Stimulated activated CD4-positive, alpha-beta T cell treated with anti-CD3 and anti-CD28 coated beads, Interleukin-4, amount 100 ng/mL, for 24 hours (primary cell): ENCODE data around the gene PPM1H.

Source experiments
- DNase-seq: peaks from one replicate; pipeline ENCODE4 v3.0.0-alpha.2; 2020

PPM1H gene

GRCh38 chr12:62865937-62866336, 69.0 kb downstream of the PPM1H start:
- no peak for DNase-seq

DNA sequence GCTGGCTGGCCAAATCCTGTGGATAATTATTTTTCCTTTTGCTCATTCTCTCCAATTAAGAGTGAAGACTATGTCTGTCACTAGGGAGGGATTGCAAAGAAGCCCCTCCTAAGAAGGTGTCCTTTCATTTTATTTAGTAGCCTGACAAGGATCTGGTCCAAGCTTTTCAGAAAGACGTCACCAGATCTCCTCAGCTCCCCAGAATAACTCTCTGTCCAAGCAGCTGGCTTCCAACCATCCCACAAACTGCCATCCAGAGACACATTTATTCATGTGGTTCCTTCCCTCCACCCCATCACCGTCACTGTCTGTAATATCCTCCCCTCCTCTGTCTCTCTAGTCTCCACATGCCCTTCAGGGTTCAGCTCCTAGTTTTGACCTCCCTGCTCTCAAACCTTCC, 69.9 kb downstream of the PPM1H start:
- no peak for DNase-seq

DNA sequence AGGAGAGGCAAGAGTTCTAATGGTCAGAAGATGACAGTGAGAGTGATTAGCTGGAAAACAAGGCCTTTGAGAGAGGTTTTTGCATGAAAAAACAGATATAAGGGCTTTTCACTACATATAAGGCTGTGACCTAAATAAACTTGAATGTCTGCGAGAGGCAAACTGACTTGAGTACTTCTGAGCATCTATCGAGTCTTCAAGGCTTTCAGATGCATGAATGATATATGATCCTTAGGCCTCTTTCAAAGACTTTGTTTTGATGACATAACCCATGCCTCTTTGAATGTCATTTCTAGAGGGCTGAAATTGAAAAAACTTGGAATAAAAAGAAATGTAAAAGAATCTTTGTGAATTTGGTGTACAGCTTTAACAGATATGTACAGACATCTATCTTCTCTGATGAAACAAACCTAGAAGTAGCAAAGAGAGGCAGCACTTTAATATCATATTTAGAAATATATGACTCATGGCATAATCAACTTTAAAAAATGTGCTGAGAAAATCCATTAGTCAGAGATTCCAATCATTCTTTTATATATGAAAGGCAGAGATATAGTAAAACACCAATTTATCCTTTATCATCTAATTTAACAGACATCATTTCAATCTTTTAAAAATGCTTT, 72.6 kb downstream of the PPM1H start:
- DNase-seq, result no peak

GRCh38 chr12:62861586-62861985, 73.4 kb downstream of the PPM1H start:
- no peak for DNase-seq

GRCh38 chr12:62860501-62861411, 74.2 kb downstream of the PPM1H start:
- DNase-seq, result no peak

DNA sequence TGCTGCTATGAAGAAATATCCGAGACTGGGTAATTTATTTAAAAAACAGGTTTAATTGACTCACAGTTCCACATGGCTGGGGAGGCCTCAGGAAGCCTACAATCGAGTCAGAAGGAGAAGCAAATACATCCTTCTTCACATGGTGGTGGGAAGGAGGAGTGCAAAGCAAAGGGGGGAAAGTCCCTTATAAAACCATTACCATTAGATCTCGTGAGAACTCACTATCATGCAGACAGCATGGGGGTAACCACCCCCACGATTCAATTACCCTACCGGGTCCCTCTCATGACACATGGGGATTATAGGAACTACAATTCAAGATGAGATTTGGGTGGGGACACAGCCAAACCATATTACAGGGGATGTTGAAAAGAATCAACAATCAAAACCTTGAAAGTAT, 74.9 kb downstream of the PPM1H start:
- no peak for DNase-seq

GRCh38 chr12:62859321-62859737, 75.6 kb downstream of the PPM1H start:
- DNase-seq, result no peak

DNA sequence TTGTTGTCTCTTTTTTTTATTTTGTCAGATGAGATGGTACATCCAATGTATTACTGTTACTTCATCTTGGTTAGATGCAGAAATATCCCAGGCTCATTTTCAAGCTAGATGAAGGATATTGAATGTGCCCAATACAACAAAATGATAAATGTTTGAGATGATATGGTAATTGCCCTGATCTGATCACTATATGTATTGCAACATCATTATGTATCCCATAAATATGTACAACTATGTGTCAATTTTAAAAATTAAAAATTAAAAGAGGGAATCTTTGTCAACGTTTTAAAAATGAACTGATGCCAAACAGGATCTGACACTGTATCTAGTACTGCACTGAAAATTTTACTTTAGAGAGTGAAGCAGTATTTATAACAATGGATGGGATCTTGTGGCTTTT, 78.5 kb downstream of the PPM1H start:
- DNase-seq, result no peak

DNA sequence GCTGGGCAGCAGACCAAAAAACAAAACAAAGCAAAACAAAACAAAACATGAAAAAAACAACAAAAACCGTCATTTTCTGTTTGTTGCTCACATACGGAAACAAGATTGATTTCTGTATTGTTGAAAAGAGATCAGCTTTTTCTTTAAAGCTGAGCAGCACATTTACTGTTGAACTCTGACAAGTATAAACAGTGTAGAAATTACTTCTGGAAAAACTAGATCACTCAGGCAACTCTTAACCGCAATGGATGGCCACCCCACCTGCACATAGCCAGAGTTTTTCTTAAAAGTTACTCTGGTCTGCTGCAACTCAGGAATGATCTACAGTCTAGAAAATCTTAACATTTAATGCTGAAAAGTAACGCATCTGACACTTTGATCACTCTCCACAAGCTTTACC, 80.9 kb downstream of the PPM1H start:
- no peak for DNase-seq

DNA sequence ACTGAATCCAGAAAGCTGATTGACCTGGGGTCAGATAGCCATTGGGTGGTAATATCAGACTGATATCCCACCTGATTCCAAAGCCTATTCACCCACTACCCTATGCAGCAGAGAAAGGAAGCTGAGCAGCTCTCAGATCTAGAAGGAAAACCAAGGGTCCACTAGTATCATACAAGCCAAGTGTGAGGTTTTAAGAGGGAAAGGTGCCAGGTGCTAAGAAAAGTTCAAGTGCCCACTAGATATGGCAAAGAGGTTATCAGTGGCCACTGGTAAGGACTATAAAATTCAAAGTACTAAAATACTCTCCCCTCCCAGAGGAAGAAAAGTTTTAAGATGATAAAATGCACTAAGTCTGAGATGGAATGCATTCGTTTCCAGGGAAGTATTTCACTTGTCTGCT, 85.6 kb downstream of the PPM1H start:
- DNase-seq, result no peak

GRCh38 chr12:62848418-62848817, 86.5 kb downstream of the PPM1H start:
- peak; percentile 7 for DNase-seq

DNA sequence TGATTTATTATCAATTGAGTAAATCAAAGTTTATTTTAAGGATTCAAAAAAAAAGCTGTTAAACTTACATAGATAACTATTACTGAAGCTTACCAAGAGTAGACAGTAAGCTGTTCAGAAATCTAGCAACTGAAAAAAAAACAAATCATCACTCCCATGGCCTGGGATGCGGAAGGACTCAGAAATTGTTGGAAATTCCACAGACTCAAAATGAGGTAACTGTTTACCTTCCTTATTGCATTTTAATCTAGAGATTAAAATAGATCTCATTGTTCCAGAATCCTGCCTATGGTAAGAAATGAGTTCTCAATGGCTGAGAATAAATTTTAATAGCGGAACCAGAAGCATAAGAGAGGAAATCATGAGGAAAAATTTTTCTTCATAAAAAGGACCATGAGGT, 87.2 kb downstream of the PPM1H start:
- DNase-seq, result no peak

GRCh38 chr12:62846491-62846890, 88.5 kb downstream of the PPM1H start:
- no peak for DNase-seq

DNA sequence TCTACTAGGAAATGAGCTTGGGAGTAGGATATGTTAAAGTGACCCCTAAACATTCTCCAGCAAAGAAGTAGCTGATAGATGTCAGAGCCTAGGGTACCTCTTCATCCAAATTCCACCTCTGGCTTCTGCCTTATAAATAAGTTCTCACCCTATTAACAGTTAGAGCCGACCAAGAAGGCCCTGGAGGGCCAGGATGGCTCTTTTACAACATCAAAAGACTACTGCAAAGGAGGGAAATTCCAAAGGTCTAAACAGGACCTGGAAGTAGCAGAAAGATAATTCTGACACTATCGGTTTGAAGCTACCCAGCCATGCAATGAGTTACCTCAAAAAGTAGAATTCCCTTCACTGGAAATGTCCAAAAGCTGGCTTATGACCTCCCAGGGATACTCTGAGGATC, 90.0 kb downstream of the PPM1H start:
- no peak for DNase-seq

DNA sequence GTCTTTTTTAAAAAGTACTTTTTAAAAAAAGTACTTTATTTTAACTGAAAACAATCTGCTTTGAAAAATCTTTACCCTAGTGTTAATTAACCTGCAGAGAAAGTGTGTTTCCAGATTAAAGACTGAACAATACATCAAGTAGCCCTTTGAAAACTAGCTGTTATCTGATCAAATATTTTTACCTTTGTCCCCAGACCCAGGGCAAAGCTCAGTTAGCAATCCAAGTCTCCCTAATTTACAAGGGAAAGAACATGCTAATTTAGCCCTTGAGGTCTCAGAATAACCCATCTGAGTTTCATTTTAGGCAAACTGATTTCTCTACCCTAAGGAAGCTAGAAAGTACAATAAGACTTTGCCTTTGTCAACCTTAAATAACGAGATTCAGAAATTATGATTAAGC, 91.2 kb downstream of the PPM1H start:
- DNase-seq, result no peak

GRCh38 chr12:62841846-62842245, 93.1 kb downstream of the PPM1H start:
- no peak for DNase-seq

- no peak for DNase-seq
Measured at GRCh38 chr12:62840806-62841205, 94.1 kb downstream of the PPM1H start.

GRCh38 chr12:62839869-62840660, 94.9 kb downstream of the PPM1H start:
- DNase-seq, result no peak

DNA sequence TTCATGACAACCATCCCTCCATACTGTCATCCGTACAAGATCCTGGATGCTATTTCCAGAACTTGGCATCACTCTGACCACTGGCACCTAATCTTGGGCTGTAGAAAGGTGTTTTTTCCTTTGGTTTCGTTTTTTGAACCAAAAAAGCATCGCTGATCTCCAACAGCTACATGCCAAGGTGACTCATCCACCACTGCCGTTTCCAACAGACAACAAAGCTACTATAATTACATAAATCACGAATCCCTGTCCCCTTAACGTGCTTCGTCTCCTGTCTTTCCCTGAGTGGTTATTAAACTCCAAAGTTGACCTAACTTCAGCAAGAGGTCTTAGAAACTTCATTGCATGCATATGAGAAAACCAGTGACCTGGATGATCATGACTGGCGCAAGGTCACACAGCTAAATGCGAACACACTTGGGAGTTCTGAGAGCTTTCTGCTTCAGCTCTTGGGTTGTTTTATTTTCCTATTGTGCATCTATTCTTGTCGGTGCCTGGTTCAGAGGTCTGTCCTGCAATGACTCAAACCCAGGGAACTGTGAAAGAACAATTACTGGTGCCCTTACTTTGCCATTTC, 99.9 kb downstream of the PPM1H start:
- DNase-seq, result no peak

DNA sequence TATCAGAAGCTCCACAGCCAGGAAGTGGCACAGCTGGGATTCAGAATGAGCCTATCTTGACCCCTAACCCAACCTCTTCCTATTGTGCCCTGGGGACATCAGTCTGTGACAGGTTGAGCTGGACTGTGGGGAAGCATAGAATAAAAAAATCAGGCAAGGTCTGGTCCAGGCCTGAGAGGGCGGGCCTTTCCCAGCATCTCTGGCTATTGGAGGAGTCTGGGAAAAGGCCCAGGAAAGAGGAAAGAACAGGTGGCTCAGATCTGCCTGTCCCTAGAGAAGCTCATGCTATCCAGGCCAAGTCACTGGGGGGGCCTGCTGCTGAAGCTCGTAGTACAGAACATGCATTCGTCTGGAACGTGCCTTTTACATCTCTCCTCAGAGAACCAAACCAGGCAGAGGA, 100.5 kb downstream of the PPM1H start:
- no peak for DNase-seq

- DNase-seq, result no peak
Measured at GRCh38 chr12:62833634-62834033, 101.3 kb downstream of the PPM1H start.

- DNase-seq, result no peak
Measured at GRCh38 chr12:62832558-62832957, 102.4 kb downstream of the PPM1H start.

GRCh38 chr12:62832027-62832426, 102.9 kb downstream of the PPM1H start:
- DNase-seq, result no peak
